ENCODE data around the gene ZNF143.

- TF ChIP-seq CTCF (IDR thresholded peaks at IDR 0.05) (no peak), POLR2A (IDR thresholded peaks at IDR 0.05) (no peak)
Measured at GRCh38 chr11:9570313-9571025, 109.7 kb downstream of the ZNF143 start.

Data from right lobe of liver (tissue), 4 donors.